Heart left ventricle (tissue), 16 donors: ENCODE data around the gene SLC66A1. TPM values are rescaled to one million over a fixed set of nuclear protein-coding genes. Genes with fewer than 3 reads are reported as not detected.

ENCODE experiments used
- ATAC-seq, 4 donors: fragments of 200-7000 bp; cut with Tn5 transposase; one replicate each; pipeline ENCODE4 v1.9.1; 2020 to 2022; ENCODE audit warnings: moderate library complexity in 4 of 4, mild to moderate bottlenecking in 3 of 4, moderate number of reproducible peaks in 1 of 4
- DNase-seq, 5 donors: peaks; one replicate each; pipeline ENCODE4 v3.0.0-alpha.2; 2020
- H3K27ac ChIP-seq, 12 donors: fragments of 200-600 bp; sonication (generic) in 4 of 12; one replicate each; pipeline versions ENCODE4 v1.5.0 to v1.8.0; 2016 to 2022; ENCODE audit warnings: mild to moderate bottlenecking in 2 of 12
- H3K27me3 ChIP-seq, 9 donors: fragments of 200-600 bp; sonication (generic) in 2 of 9; one replicate each; pipeline versions ENCODE4 v1.5.1 to v1.8.0; 2016 to 2022; ENCODE audit warnings: mild to moderate bottlenecking in 3 of 9
- H3K36me3 ChIP-seq, 9 donors: fragments of 200-600 bp; sonication (generic) in 2 of 9; one replicate each; pipeline versions ENCODE4 v1.5.0 to v1.8.0; 2018 to 2022; ENCODE audit warnings: mild to moderate bottlenecking in 2 of 9
- H3K4me1 ChIP-seq, 12 donors: fragments of 200-600 bp; sonication (generic) in 4 of 12; one replicate each; pipeline versions ENCODE4 v1.5.0 to v1.8.0; 2016 to 2022; ENCODE audit warnings: mild to moderate bottlenecking in 3 of 12
- H3K4me3 ChIP-seq, 12 donors: fragments of 200-600 bp; sonication (generic) in 4 of 12; one replicate each; pipeline versions ENCODE4 v1.5.0 to v1.8.0; 2017 to 2022; ENCODE audit warnings: mild to moderate bottlenecking in 9 of 12, moderate library complexity in 4 of 12
- H3K9me3 ChIP-seq, 12 donors: fragments of 200-600 bp; sonication (generic) in 4 of 12; one replicate each; pipeline versions ENCODE4 v1.5.0 to v1.8.0; 2016 to 2022; ENCODE audit warnings: mild to moderate bottlenecking in 1 of 12
- POLR2A ChIP-seq, 2 donors: fragments of 450-650 bp; IDR thresholded peaks; one replicate each; pipeline ENCODE4 v1.6.1; 2017; ENCODE audit warnings: antibody characterized with exemption in 2 of 2, mild to moderate bottlenecking in 2 of 2, moderate library complexity in 2 of 2
- WGBS, 4 donors: extraction: QIAGEN DNeasy Blood & Tissue Kit in 2 of 4; methylation state at CpG; one replicate each; pipeline versions ENCODE4 v1.1.5 to v1.1.7; 2013 to 2018; 5-methylcytosine and 5-hydroxymethylcytosine counted together
- intact Hi-C, 10 donors: fragments of 100-400 bp; cut with DNase I; formaldehyde crosslinking; loops; one replicate each; pipeline versions ENCODE4 v1.11.1 to v1.14.2; 2022
- polyA plus RNA-seq, 2 donors: library from polyadenylated mRNA; stranded (reverse); fragments of 200-250 nt; gene quantifications; one replicate each; pipeline ENCODE4 v1.2.3, GENCODE V29; 2013
- total RNA-seq, 9 donors: library from RNA; depleted of rRNA in 2 of 9; stranded (reverse); fragments of >200 nt in 2 of 9; fragmentation: NEBNext Ultra II Directional in 3 of 9; extraction: Animal tissue kit (Norgen Biotek cat#: 25700) in 3 of 9; gene quantifications; one replicate each; pipeline versions ENCODE4 v1.1.0 to v1.2.4, GENCODE V29; 2016 to 2023
- TF ChIP-seq, protein P1 (sequence below), 12 donors: fragments of 200-600 bp; sonication (generic) in 4 of 12; IDR thresholded peaks; one replicate each; pipeline versions ENCODE4 v1.5.0 to v1.8.0; 2018 to 2022; ENCODE audit warnings: antibody characterized with exemption in 12 of 12, mild to moderate bottlenecking in 5 of 12
- donor health status: ischemic (EF 13 %, LVEDD 7.1; RV severe dilation, severe dysfunction).
- donor health status: healthy with polysubstance abuse.
- donor health status: DM: no; HTN: yes; CAD: no.
- donor health status: DM: no; HTN: no; CAD: no.
- donor health status: ischemic (EF 25% LVEDD 6.9; RV normal size, moderate dysfunction).
- donor health status: ischemic (EF 25% LVEDD 5.7; RV mildly dilated, moderate dysfunction).
- donor health status: healthy.
- donor health status: DM: yes; HTN: yes; CAD: no.
- donor health status: ischemic (EF 35%, LVEDD 5.7; RV mildly dilated, moderate dysfunction).
- donor health status: nonischemic (EF 11% LVEDD 7.7; RV severe dilation, severe dysfunction).
- donor health status: DM: yes; HTN: yes; CAD: no.
- donor health status: PGD.
- donor health status: ischemic (EF 29% LVEDD 5.4; RV normal size, mild dysfunction).
- donor health status: nonischemic (EF 23%, LVEDD 6.1; RV moderate dilation, normal function).

SLC66A1 gene
- total and polyA plus RNA-seq, 11 donors, result 6.4 to 19.4 (median 9.7) TPM

DNA sequence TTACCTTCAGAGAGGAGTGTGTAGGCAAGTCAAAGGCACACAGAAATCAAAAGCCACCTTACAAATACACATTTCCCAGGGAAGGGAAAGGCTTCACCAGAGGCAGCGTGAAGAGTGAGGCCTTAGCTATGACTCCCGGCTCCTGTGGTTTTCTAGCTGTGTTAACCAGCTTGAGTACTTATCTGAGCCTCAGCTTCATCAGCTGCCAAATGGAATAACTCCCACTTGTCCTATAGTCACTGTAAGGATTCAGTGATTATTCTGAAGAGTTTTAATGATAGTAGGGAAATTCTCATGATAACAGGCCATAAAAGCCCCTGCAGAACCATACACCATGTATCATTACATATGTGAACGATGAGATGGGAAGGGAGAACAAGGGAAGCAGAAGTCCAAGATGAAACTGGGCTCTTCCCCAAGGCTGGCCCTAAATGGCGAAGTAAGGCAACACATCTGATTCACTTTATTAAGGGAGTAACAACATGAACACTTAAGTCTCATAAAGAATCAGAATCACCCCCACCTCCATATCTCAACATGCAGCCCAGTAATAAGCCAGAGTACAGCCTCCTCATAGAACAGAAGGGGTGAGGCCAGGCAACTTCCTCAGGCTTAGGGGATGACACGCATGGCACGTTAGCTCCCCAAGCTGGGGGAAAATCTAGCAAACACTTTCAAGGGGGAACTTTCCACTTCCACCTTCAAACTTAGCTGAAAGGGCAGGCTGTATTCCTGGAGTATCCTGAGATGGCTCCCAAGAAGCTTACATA lies 63.7 kb downstream of the SLC66A1 start:
- TF ChIP-seq, protein P1, sequence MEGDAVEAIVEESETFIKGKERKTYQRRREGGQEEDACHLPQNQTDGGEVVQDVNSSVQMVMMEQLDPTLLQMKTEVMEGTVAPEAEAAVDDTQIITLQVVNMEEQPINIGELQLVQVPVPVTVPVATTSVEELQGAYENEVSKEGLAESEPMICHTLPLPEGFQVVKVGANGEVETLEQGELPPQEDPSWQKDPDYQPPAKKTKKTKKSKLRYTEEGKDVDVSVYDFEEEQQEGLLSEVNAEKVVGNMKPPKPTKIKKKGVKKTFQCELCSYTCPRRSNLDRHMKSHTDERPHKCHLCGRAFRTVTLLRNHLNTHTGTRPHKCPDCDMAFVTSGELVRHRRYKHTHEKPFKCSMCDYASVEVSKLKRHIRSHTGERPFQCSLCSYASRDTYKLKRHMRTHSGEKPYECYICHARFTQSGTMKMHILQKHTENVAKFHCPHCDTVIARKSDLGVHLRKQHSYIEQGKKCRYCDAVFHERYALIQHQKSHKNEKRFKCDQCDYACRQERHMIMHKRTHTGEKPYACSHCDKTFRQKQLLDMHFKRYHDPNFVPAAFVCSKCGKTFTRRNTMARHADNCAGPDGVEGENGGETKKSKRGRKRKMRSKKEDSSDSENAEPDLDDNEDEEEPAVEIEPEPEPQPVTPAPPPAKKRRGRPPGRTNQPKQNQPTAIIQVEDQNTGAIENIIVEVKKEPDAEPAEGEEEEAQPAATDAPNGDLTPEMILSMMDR (IDR thresholded peaks at IDR 0.05), result no peak
- TF ChIP-seq POLR2A (IDR thresholded peaks at IDR 0.05), result no peak
- Histone ChIP-seq H3K4me3 (no peak overlapping the region), H3K27ac (peak overlapping the region in 7 of 12 donors; percentile 7 to 57 (median 23)), H3K9me3 (no peaks in the 10 kb centered on the region), H3K27me3 (no peaks in the 10 kb centered on the region), H3K4me1 (peaks cover 0 to 47% (median 12%) of the 10 kb centered on the region in 12 donors), H3K36me3 (peaks cover 0 to 91% (median 68%) of the 10 kb centered on the region in 9 donors)
- intact Hi-C loops, result no loop called here
- 70 to 91% (median 78%) methylated on average over 4 to 6 of the region's 6 CpGs for whole genome bisulfite sequencing, 4 donors
- no peak for DNase-seq
- ATAC-seq, result no peak

DNA sequence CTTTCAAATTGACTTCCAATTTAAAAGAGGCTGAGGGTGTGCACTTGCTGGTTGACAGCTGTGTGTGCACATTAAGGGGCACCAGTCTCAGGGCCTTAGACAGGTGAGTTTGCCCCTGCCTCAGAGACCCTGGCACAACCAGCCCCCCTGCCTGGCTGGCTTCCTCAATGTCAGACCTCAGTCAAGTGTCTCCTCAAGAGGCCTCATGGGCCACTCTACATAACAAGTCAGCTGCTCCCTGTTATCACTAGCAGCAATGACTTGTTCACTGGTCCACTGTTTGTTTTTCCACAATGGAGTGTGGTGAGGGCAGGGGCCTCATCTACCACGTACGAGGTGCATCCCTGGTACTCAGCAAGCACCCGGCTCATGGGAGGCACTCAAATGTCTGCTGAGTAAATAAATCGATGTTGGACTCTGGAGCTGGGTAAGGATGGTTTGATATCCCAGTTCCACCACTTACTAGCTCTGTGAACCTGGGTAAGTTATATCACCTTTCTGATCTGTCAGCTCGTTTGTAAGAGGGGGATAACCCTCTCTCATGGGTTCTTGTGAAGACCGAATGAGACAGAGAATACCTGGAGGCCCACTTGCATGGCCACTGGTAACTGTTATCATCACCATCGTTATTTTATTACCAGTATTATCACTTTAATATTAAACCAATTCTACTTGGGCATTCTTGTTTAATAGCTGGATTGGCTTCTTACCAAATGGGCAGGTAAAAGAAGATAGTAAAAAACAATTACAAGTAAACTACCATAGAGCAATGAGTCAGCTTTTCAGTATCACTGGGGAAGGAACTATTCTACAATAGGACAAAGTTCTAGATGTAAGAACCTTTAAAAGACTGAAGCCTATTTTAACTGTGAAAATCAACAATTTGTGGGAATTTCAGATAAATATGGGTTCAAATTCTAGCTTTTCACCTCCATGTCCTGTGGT lies 64.6 kb downstream of the SLC66A1 start:
- Histone ChIP-seq H3K27ac (peak overlapping the region in 3 of 12 donors; percentile 2 to 8 (median 7)), H3K27me3 (no peaks in the 10 kb centered on the region), H3K4me1 (peaks cover 0 to 38% (median 11%) of the 10 kb centered on the region in 12 donors), H3K4me3 (no peak overlapping the region), H3K9me3 (no peaks in the 10 kb centered on the region), H3K36me3 (peaks cover 0 to 91% (median 76%) of the 10 kb centered on the region in 9 donors)
- peak in 3 of 4 donors; percentile 43 to 62 (median 53) for ATAC-seq
- 71 to 86% (median 77%) methylated on average over 7 of the region's 7 CpGs for WGBS, 4 donors
- intact Hi-C loops, result no loop called here
- TF ChIP-seq, protein P1 (IDR thresholded peaks at IDR 0.05), result no peak
- TF ChIP-seq POLR2A (IDR thresholded peaks at IDR 0.05), result no peak
- DNase-seq, result no peak

DNA sequence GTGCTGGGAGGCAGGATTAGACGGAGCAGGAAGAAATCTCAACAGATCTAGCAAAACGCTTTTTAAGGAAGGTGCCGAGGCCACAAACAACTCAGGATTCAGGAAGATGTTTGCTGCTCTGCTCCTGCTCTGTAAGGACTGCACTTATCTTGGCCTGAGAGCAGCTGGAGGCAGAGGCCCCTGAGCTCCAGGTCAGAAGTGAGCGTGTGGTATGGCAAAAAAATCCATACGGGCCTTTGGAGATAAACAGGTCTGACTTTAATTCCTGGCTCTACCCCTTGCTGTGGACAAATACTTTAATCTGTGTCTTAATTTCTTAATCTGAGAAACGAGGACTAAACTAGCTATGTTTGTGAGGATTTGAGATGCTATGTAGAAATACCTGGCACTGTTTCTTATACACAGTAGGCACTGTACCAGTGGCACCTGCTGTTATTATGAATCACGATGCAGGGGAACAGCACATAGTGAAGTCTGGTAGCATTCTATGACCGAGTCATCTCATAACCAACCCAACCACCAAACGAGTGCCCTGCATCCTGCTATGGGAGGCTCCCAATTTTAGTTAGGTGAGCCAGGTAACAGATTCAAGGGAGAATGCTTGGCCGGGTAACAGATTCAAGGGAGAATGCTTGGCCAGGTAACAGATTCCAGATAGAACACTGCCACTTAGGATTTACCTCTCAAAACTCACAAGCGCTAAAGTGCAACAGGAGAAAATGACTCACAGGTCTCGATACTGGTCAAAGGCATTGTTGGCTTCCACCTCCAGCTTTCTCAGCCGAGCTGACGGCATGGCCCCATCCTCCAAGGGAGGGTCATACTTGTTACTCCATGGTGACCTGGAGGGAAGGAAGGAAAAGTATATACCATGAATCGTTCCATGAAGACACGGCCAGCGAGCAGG lies 65.9 kb downstream of the SLC66A1 start:
- intact Hi-C loops, result no loop called here
- Histone ChIP-seq H3K4me1 (peaks cover 0 to 29% (median 9%) of the 10 kb centered on the region in 12 donors), H3K9me3 (no peaks in the 10 kb centered on the region), H3K36me3 (peaks cover 0 to 95% (median 84%) of the 10 kb centered on the region in 9 donors), H3K27me3 (no peaks in the 10 kb centered on the region), H3K27ac (no peak overlapping the region), H3K4me3 (no peak overlapping the region)
- DNase-seq, result no peak
- TF ChIP-seq POLR2A (IDR thresholded peaks at IDR 0.05), result no peak
- TF ChIP-seq, protein P1 (IDR thresholded peaks at IDR 0.05), result no peak
- WGBS, 4 donors, result 91 to 96% (median 94%) methylated on average over 17 of the region's 17 CpGs
- no peak for ATAC-seq

Other genes starting within 250 kb of the SLC66A1 start
- gene UBR4, start 102.1 kb upstream of the SLC66A1 start, total RNA-seq, result 100 to 1,000 TPM in 3 of 9 donors, 10 to 100 TPM in 6; 44.8 to 150 (median 94.4) TPM
- gene UBR4, start 102.1 kb upstream of the SLC66A1 start, polyA plus RNA-seq, result 10 to 100 TPM; 67.3 to 67.4 TPM
- gene EMC1, start 60.8 kb upstream of the SLC66A1 start, total RNA-seq, result 10 to 100 TPM; 23.4 to 54.5 (median 32.7) TPM
- gene EMC1, start 60.8 kb upstream of the SLC66A1 start, polyA plus RNA-seq, result 10 to 100 TPM; 10.1 to 27.2 TPM
- gene MRTO4, start 60.5 kb upstream of the SLC66A1 start, total RNA-seq, result 10 to 100 TPM in 6 of 9 donors, 1 to 10 TPM in 3; 8.3 to 17.4 (median 13.7) TPM
- gene MRTO4, start 60.5 kb upstream of the SLC66A1 start, polyA plus RNA-seq, result 10 to 100 TPM; 19.3 to 56.3 TPM
- under 1 TPM in 5 of 9 donors, not detected in 4; 0.19 to 0.36 (median 0.20) TPM for gene AKR7A3, start 23.6 kb upstream of the SLC66A1 start, total RNA-seq
- gene AKR7A3, start 23.6 kb upstream of the SLC66A1 start, polyA plus RNA-seq, result under 1 TPM in 1 of 2 donors, not detected in 1; 0.12 TPM
- gene AKR7A2, start 182 bp upstream of the SLC66A1 start, total RNA-seq, result 10 to 100 TPM; 25.0 to 97.5 (median 46.4) TPM
- gene AKR7A2, start 182 bp upstream of the SLC66A1 start, polyA plus RNA-seq, result 10 to 100 TPM; 13.8 to 27.2 TPM
- 100 to 1,000 TPM in 8 of 9 donors, 10 to 100 TPM in 1; 77.8 to 348 (median 237) TPM for gene CAPZB, start 173.2 kb downstream of the SLC66A1 start, total RNA-seq
- 100 to 1,000 TPM; 228 to 255 TPM for gene CAPZB, start 173.2 kb downstream of the SLC66A1 start, polyA plus RNA-seq